Suprapubic skin (tissue), 3 donors: Measurements from ENCODE around the gene KRTAP1-1.

Experiments used
- CTCF ChIP-seq, 2 donors: fragments of 200-600 bp in 1 of 2; fragments of 450-650 bp in 1 of 2; sonication (generic) in 1 of 2; IDR thresholded peaks; one replicate each; pipeline ENCODE4 v1.5.1; 2016 to 2019; ENCODE audit warnings: antibody characterized with exemption in 2 of 2, mild to moderate bottlenecking in 1 of 2, moderate library complexity in 1 of 2
- POLR2AphosphoS5 ChIP-seq, 3 donors: sonication (generic); formaldehyde crosslinking; IDR thresholded peaks; one replicate each; pipeline ENCODE4 v1.6.1; 2017; ENCODE audit warnings: antibody characterized with exemption in 3 of 3

- TF ChIP-seq CTCF (IDR thresholded peaks at IDR 0.05) = no peak
- no peak for TF ChIP-seq POLR2AphosphoS5 (IDR thresholded peaks at IDR 0.05)
These were observed 43.9 kb downstream of the KRTAP1-1 start for GRCh38 chr17:40997361-40997760.
